ENCODE results near the gene LPIN1. TPM values are rescaled to one million over a fixed set of nuclear protein-coding genes. Genes with fewer than 3 reads are reported as not detected.

LPIN1 gene
- total and polyA plus RNA-seq, 4 experiments from 2014 or later, result 13.3 to 83.9 (median 51.5) TPM

- intact Hi-C loops (cut with micrococcal nuclease), result no loop called here
- Mint-ChIP-seq H3K36me3 (peaks cover 51 to 66% of the 10 kb centered on the region in 2 donors), H3K4me1 (peaks cover 21 to 35% (median 28%) of the 10 kb centered on the region in 4 donors), H3K9me3 (no peaks in the 10 kb centered on the region), H3K4me3 (no peak overlapping the region), H3K27ac (peak overlapping the region in 5 of 7 donors; percentile 29 to 75 (median 60)), H3K27me3 (no peaks in the 10 kb centered on the region)
- Histone ChIP-seq H3K9me3 (ENCODE audit: control insufficient read depth in 1 of 2, low read length in 2 of 2) (no peaks in the 10 kb centered on the region), H3K27me3 (ENCODE audit: insufficient read depth, low read length) (no peaks in the 10 kb centered on the region), H3K4me1 (ENCODE audit: insufficient read depth, low read length) (peaks cover 23% of the 10 kb centered on the region), H3K27ac (ENCODE audit: low read depth, low read length) (no peak overlapping the region), H3K4me3 (ENCODE audit: low read length in 2 of 2) (no peak overlapping the region), H3K36me3 (ENCODE audit: insufficient read depth, low read length) (peaks cover 46% of the 10 kb centered on the region)
- ChIA-PET POLR2A (ENCODE audit: partially characterized antibody) (interaction anchor here (1.0 kb wide), 1 partner anchor 27 kb away, joined by 3 read pairs; no protein-coding TSS in a partner anchor), CTCF (ENCODE audit: partially characterized antibody) (interaction anchor here (1.1 to 1.5 kb wide), 3 partner anchors 8 to 640 kb away, joined by 3 to 10 read pairs (median 4); a partner anchor contains a TSS)
- no peak for DNase-seq
Measured at GRCh38 chr2:11771971-11772615, 25.7 kb downstream of the LPIN1 start.

- POLR2A ChIA-PET (ENCODE audit: partially characterized antibody), result interaction anchor here (0.6 to 3.0 kb wide), 3 partner anchors 26 to 607 kb away, joined by 3 to 19 read pairs (median 3); partner anchors contain the start of gene LPIN1
- Mint-ChIP-seq H3K4me1 (peaks cover 30 to 45% (median 36%) of the 10 kb centered on the region in 4 donors), H3K36me3 (peaks cover 44 to 66% of the 10 kb centered on the region in 2 donors), H3K27me3 (no peaks in the 10 kb centered on the region), H3K27ac (peak overlapping the region in 4 of 7 donors; percentile 36 to 98 (median 82)), H3K4me3 (no peak overlapping the region), H3K9me3 (no peaks in the 10 kb centered on the region)
- intact Hi-C loops (cut with micrococcal nuclease), result no loop called here
- peaks cover 27% of the 10 kb centered on the region for H3K4me1 ChIP-seq (ENCODE audit: insufficient read depth, low read length)
- peaks cover 36% of the 10 kb centered on the region for H3K36me3 ChIP-seq (ENCODE audit: insufficient read depth, low read length)
- DNase-seq, result no peak
- H3K27me3 ChIP-seq (ENCODE audit: insufficient read depth, low read length), result no peaks in the 10 kb centered on the region
- H3K9me3 ChIP-seq (ENCODE audit: control insufficient read depth in 1 of 2, low read length in 2 of 2), result no peaks in the 10 kb centered on the region
- H3K27ac ChIP-seq (ENCODE audit: low read depth, low read length), result no peak overlapping the region
- CTCF ChIA-PET (ENCODE audit: partially characterized antibody), result interaction anchor here (1.0 to 2.7 kb wide), 7 partner anchors 12 to 84 kb away, joined by 3 to 11 read pairs (median 4); no protein-coding TSS in a partner anchor
- no peak overlapping the region for H3K4me3 ChIP-seq (ENCODE audit: low read length in 2 of 2)
Measured at GRCh38 chr2:11773111-11773510, 26.7 kb downstream of the LPIN1 start.

- no peaks in the 10 kb centered on the region for H3K9me3 ChIP-seq (ENCODE audit: control insufficient read depth in 1 of 2, low read length in 2 of 2)
- peaks cover 38 to 54% (median 44%) of the 10 kb centered on the region in 4 donors for H3K4me1 Mint-ChIP-seq
- H3K36me3 Mint-ChIP-seq, result peaks cover 39 to 70% of the 10 kb centered on the region in 2 donors
- CTCF ChIA-PET (ENCODE audit: partially characterized antibody), result interaction anchor here (1.0 to 2.7 kb wide), 12 partner anchors 11 to 86 kb away, joined by 3 to 15 read pairs (median 4); no protein-coding TSS in a partner anchor
- intact Hi-C loops (cut with micrococcal nuclease), result no loop called here
- H3K36me3 ChIP-seq (ENCODE audit: insufficient read depth, low read length), result peaks cover 35% of the 10 kb centered on the region
- H3K9me3 Mint-ChIP-seq, result no peaks in the 10 kb centered on the region
- H3K4me3 ChIP-seq (ENCODE audit: low read length in 2 of 2), result no peak overlapping the region
- H3K27me3 Mint-ChIP-seq, result no peaks in the 10 kb centered on the region
- no peaks in the 10 kb centered on the region for H3K27me3 ChIP-seq (ENCODE audit: insufficient read depth, low read length)
- peak overlapping the region in 7 of 8 donors; percentile 30 to 54 (median 37) for H3K4me3 Mint-ChIP-seq
- H3K4me1 ChIP-seq (ENCODE audit: insufficient read depth, low read length), result peaks cover 36% of the 10 kb centered on the region
- no peak overlapping the region for H3K27ac ChIP-seq (ENCODE audit: low read depth, low read length)
- H3K27ac Mint-ChIP-seq, result peak overlapping the region; percentile 73 to 98 (median 84)
- POLR2A ChIA-PET (ENCODE audit: partially characterized antibody), result interaction anchor here (0.9 to 3.0 kb wide), 4 partner anchors 20 to 30 kb away, joined by 3 to 21 read pairs (median 11); partner anchors contain the start of gene LPIN1
- DNase-seq, result no peak
Measured at GRCh38 chr2:11773747-11774525, 27.5 kb downstream of the LPIN1 start.

- H3K4me1 Mint-ChIP-seq, result peaks cover 43 to 60% (median 49%) of the 10 kb centered on the region in 4 donors
- H3K27me3 Mint-ChIP-seq, result no peaks in the 10 kb centered on the region
- ChIA-PET POLR2A (ENCODE audit: partially characterized antibody) (interaction anchor here (0.9 to 3.0 kb wide), 7 partner anchors 9 to 31 kb away, joined by 3 to 21 read pairs (median 4); partner anchors contain the start of gene LPIN1), CTCF (ENCODE audit: partially characterized antibody) (interaction anchor here (0.7 to 2.7 kb wide), 11 partner anchors 9 to 88 kb away, joined by 3 to 15 read pairs (median 4); no protein-coding TSS in a partner anchor)
- no peaks in the 10 kb centered on the region for H3K9me3 ChIP-seq (ENCODE audit: control insufficient read depth in 1 of 2, low read length in 2 of 2)
- intact Hi-C loops (cut with micrococcal nuclease), result no loop called here
- no peak for DNase-seq
- peak overlapping the region; percentile 52 to 98 (median 84) for H3K27ac Mint-ChIP-seq
- H3K36me3 ChIP-seq (ENCODE audit: insufficient read depth, low read length), result peaks cover 33% of the 10 kb centered on the region
- H3K4me3 Mint-ChIP-seq, result peak overlapping the region in 3 of 8 donors; percentile 1 to 29 (median 8)
- H3K36me3 Mint-ChIP-seq, result peaks cover 40 to 70% of the 10 kb centered on the region in 2 donors
- peaks cover 42% of the 10 kb centered on the region for H3K4me1 ChIP-seq (ENCODE audit: insufficient read depth, low read length)
- H3K27ac ChIP-seq (ENCODE audit: low read depth, low read length), result peak overlapping the region; percentile 51
- no peak overlapping the region for H3K4me3 ChIP-seq (ENCODE audit: low read length in 2 of 2)
- H3K9me3 Mint-ChIP-seq, result no peaks in the 10 kb centered on the region
- no peaks in the 10 kb centered on the region for H3K27me3 ChIP-seq (ENCODE audit: insufficient read depth, low read length)
Measured at GRCh38 chr2:11774600-11774999, 28.2 kb downstream of the LPIN1 start.

- no peaks in the 10 kb centered on the region for H3K9me3 ChIP-seq (ENCODE audit: control insufficient read depth in 1 of 2, low read length in 2 of 2)
- ChIA-PET POLR2A (ENCODE audit: partially characterized antibody) (interaction anchor here (0.9 to 3.0 kb wide), 7 partner anchors 10 to 32 kb away, joined by 3 to 21 read pairs (median 4); partner anchors contain the start of gene LPIN1), CTCF (ENCODE audit: partially characterized antibody) (interaction anchor here (0.7 to 2.7 kb wide), 10 partner anchors 8 to 89 kb away, joined by 3 to 15 read pairs (median 4); no protein-coding TSS in a partner anchor)
- no peaks in the 10 kb centered on the region for H3K9me3 Mint-ChIP-seq
- H3K4me3 ChIP-seq (ENCODE audit: low read length in 2 of 2), result peak overlapping the region; percentile 3 to 80
- peaks cover 42 to 69% of the 10 kb centered on the region in 2 donors for H3K36me3 Mint-ChIP-seq
- H3K27me3 Mint-ChIP-seq, result no peaks in the 10 kb centered on the region
- H3K27ac Mint-ChIP-seq, result peak overlapping the region; percentile 82 to 98 (median 94)
- H3K36me3 ChIP-seq (ENCODE audit: insufficient read depth, low read length), result peaks cover 33% of the 10 kb centered on the region
- intact Hi-C loops (cut with micrococcal nuclease), result loop anchor here (1.0 to 5.0 kb wide), 3 partner anchors 21 to 643 kb away; partner anchors contain the start of gene LPIN1
- H3K4me1 ChIP-seq (ENCODE audit: insufficient read depth, low read length), result peaks cover 42% of the 10 kb centered on the region
- DNase-seq, result peak in 4 of 5 donors; percentile 50 to 65 (median 56)
- H3K27me3 ChIP-seq (ENCODE audit: insufficient read depth, low read length), result no peaks in the 10 kb centered on the region
- H3K4me1 Mint-ChIP-seq, result peaks cover 42 to 62% (median 49%) of the 10 kb centered on the region in 4 donors
- peak overlapping the region; percentile 51 for H3K27ac ChIP-seq (ENCODE audit: low read depth, low read length)
- peak overlapping the region; percentile 61 to 85 (median 81) for H3K4me3 Mint-ChIP-seq
Measured at GRCh38 chr2:11775384-11775783, 29.0 kb downstream of the LPIN1 start.

- peaks cover 41 to 71% of the 10 kb centered on the region in 2 donors for H3K36me3 Mint-ChIP-seq
- Histone ChIP-seq H3K27ac (ENCODE audit: low read depth, low read length) (peak overlapping the region; percentile 52), H3K27me3 (ENCODE audit: insufficient read depth, low read length) (no peaks in the 10 kb centered on the region), H3K36me3 (ENCODE audit: insufficient read depth, low read length) (peaks cover 37% of the 10 kb centered on the region), H3K4me3 (ENCODE audit: low read length in 2 of 2) (no peak overlapping the region), H3K9me3 (ENCODE audit: control insufficient read depth in 1 of 2, low read length in 2 of 2) (no peaks in the 10 kb centered on the region), H3K4me1 (ENCODE audit: insufficient read depth, low read length) (peaks cover 42% of the 10 kb centered on the region)
- H3K4me1 Mint-ChIP-seq, result peaks cover 37 to 62% (median 49%) of the 10 kb centered on the region in 4 donors
- DNase-seq, result no peak
- H3K27me3 Mint-ChIP-seq, result no peaks in the 10 kb centered on the region
- CTCF ChIA-PET (ENCODE audit: partially characterized antibody), result interaction anchor here (0.6 to 13.1 kb wide), 5 partner anchors 25 to 1230 kb away, joined by 3 to 476 read pairs (median 110); partner anchors contain the start of gene LPIN1
- intact Hi-C loops (cut with micrococcal nuclease), result loop anchor here (5.0 kb wide), 1 partner anchor 645 kb away; a partner anchor contains a TSS
- peak overlapping the region; percentile 29 to 90 (median 87) for H3K27ac Mint-ChIP-seq
- no peaks in the 10 kb centered on the region for H3K9me3 Mint-ChIP-seq
- peak overlapping the region in 5 of 8 donors; percentile 3 to 79 (median 74) for H3K4me3 Mint-ChIP-seq
- POLR2A ChIA-PET (ENCODE audit: partially characterized antibody), result interaction anchor here (1.0 to 3.0 kb wide), 4 partner anchors 30 to 83 kb away, joined by 3 to 15 read pairs (median 10); partner anchors contain the start of gene LPIN1
Measured at GRCh38 chr2:11777066-11777782, 30.8 kb downstream of the LPIN1 start.
